Measurements from ENCODE around the gene TTC21B.

DNA sequence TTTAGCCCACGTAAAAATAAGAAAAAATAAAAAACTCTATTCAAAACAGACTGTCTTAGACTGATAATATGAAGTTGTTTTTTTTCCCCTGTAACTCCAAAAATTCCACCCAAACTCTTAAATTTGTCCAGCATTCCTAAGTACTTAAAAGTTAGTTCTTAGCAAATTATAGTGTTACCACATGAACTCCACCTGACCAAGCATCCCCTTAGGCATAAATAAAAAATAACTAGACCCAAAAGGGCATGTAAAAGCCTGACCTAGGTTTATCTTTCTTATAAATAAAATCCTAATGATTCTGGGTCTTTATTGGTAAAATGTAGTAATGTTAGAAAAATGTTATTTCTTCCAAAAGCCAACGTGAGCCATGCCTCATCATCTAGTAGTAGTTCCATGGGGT lies 54.3 kb downstream of the TTC21B start:
- TF ChIP-seq POLR2A (IDR thresholded peaks at IDR 0.05) (no peak), CTCF (IDR thresholded peaks at IDR 0.05) (no peak), POLR2AphosphoS5 (IDR thresholded peaks at IDR 0.05) (no peak)
